ENCODE results near the gene DFFB.
A peak's percentile ranks its signal among the peaks of the same experiment; 100 is the strongest.
"Not testable (repeated sequence)": the region's sequence is repeated elsewhere in the genome, so short reads cannot be mapped to it uniquely, and the experiment has no call there.

Gene DFFB

GRCh38 chr1:3856923-3857790 is at the start of gene DFFB, which contains the start of gene CEP104:
DFFB (plus strand) TSS chr1:3857476; CDS start chr1:3857604, 128 bp downstream.
CEP104 (minus strand) TSS chr1:3857211; CDS start chr1:3852407, 4,804 bp downstream.
- H3K9me3 Mint-ChIP-seq: no peaks in the 10 kb centered on the region
- H3K27me3 Mint-ChIP-seq: no peaks in the 10 kb centered on the region
- H3K27ac Mint-ChIP-seq: peak within 1 kb of the TSS; percentile 91
- H3K4me3 Mint-ChIP-seq: peak within 1 kb of the TSS; percentile 96
- H3K36me3 Mint-ChIP-seq (ENCODE audit: low read depth): no peaks in the 10 kb centered on the region
- peaks cover 26% of the 10 kb centered on the region for H3K4me1 Mint-ChIP-seq (ENCODE audit: low read depth)

GRCh38 chr1:3807769-3808168 is 49.5 kb upstream of the DFFB start:
- no peak overlapping the region for H3K4me3 Mint-ChIP-seq
- H3K27me3 Mint-ChIP-seq: peaks cover 17% of the 10 kb centered on the region
- H3K27ac Mint-ChIP-seq: no peak overlapping the region
- no peaks in the 10 kb centered on the region for H3K36me3 Mint-ChIP-seq (ENCODE audit: low read depth)
- H3K9me3 Mint-ChIP-seq: no peaks in the 10 kb centered on the region
- H3K4me1 Mint-ChIP-seq (ENCODE audit: low read depth): peaks cover 5% of the 10 kb centered on the region

GRCh38 chr1:3809680-3810079 is 47.6 kb upstream of the DFFB start:
- Mint-ChIP-seq H3K27ac (no peak overlapping the region), H3K4me3 (no peak overlapping the region), H3K36me3 (ENCODE audit: low read depth) (no peaks in the 10 kb centered on the region), H3K4me1 (ENCODE audit: low read depth) (peaks cover 5% of the 10 kb centered on the region), H3K27me3 (peaks cover 4% of the 10 kb centered on the region), H3K9me3 (no peaks in the 10 kb centered on the region)

GRCh38 chr1:3810149-3810761 is 47.0 kb upstream of the DFFB start:
- H3K27ac Mint-ChIP-seq, H3K27me3 Mint-ChIP-seq, H3K4me3 Mint-ChIP-seq: not testable (repeated sequence)

GRCh38 chr1:3811595-3811911 is 45.7 kb upstream of the DFFB start:
- Mint-ChIP-seq H3K9me3 (no peaks in the 10 kb centered on the region), H3K4me1 (ENCODE audit: low read depth) (peaks cover 5% of the 10 kb centered on the region), H3K27ac (no peak overlapping the region), H3K4me3 (no peak overlapping the region), H3K27me3 (no peaks in the 10 kb centered on the region), H3K36me3 (ENCODE audit: low read depth) (peaks cover 5% of the 10 kb centered on the region)

More at GRCh38 chr1:3810149-3810761, 47.0 kb upstream of the DFFB start:
- H3K4me1 Mint-ChIP-seq (ENCODE audit: low read depth); H3K36me3 Mint-ChIP-seq (ENCODE audit: low read depth); H3K9me3 Mint-ChIP-seq: not testable (repeated sequence)

GRCh38 chr1:3814065-3814464 is 43.2 kb upstream of the DFFB start:
- H3K36me3 Mint-ChIP-seq (ENCODE audit: low read depth): peaks cover 12% of the 10 kb centered on the region
- H3K4me3 Mint-ChIP-seq: no peak overlapping the region
- H3K4me1 Mint-ChIP-seq (ENCODE audit: low read depth): peaks cover 5% of the 10 kb centered on the region
- H3K27ac Mint-ChIP-seq: no peak overlapping the region
- no peaks in the 10 kb centered on the region for H3K9me3 Mint-ChIP-seq
- no peaks in the 10 kb centered on the region for H3K27me3 Mint-ChIP-seq

GRCh38 chr1:3814771-3815561 is 42.3 kb upstream of the DFFB start:
- Mint-ChIP-seq H3K4me3 (no peak overlapping the region), H3K4me1 (ENCODE audit: low read depth) (peaks cover 5% of the 10 kb centered on the region), H3K27ac (no peak overlapping the region), H3K27me3 (no peaks in the 10 kb centered on the region), H3K9me3 (no peaks in the 10 kb centered on the region), H3K36me3 (ENCODE audit: low read depth) (peaks cover 17% of the 10 kb centered on the region)

- H3K4me1 Mint-ChIP-seq (ENCODE audit: low read depth): peaks cover 3% of the 10 kb centered on the region
- H3K4me3 Mint-ChIP-seq: no peak overlapping the region
- no peak overlapping the region for H3K27ac Mint-ChIP-seq
- H3K9me3 Mint-ChIP-seq: no peaks in the 10 kb centered on the region
- H3K36me3 Mint-ChIP-seq (ENCODE audit: low read depth): peaks cover 28% of the 10 kb centered on the region
- H3K27me3 Mint-ChIP-seq: no peaks in the 10 kb centered on the region
These were observed 40.7 kb upstream of the DFFB start for GRCh38 chr1:3816331-3817137.

- peaks cover 35% of the 10 kb centered on the region for H3K36me3 Mint-ChIP-seq (ENCODE audit: low read depth)
- no peak overlapping the region for H3K27ac Mint-ChIP-seq
- H3K4me1 Mint-ChIP-seq (ENCODE audit: low read depth): no peaks in the 10 kb centered on the region
- no peak overlapping the region for H3K4me3 Mint-ChIP-seq
- no peaks in the 10 kb centered on the region for H3K9me3 Mint-ChIP-seq
- no peaks in the 10 kb centered on the region for H3K27me3 Mint-ChIP-seq
These were observed 40.0 kb upstream of the DFFB start for GRCh38 chr1:3817138-3817740.

- Mint-ChIP-seq H3K27ac (no peak overlapping the region), H3K36me3 (ENCODE audit: low read depth) (peaks cover 41% of the 10 kb centered on the region), H3K4me1 (ENCODE audit: low read depth) (no peaks in the 10 kb centered on the region), H3K9me3 (no peaks in the 10 kb centered on the region), H3K4me3 (no peak overlapping the region), H3K27me3 (no peaks in the 10 kb centered on the region)
These were observed 39.3 kb upstream of the DFFB start for GRCh38 chr1:3817821-3818597.

- Mint-ChIP-seq H3K9me3 (no peaks in the 10 kb centered on the region), H3K4me1 (ENCODE audit: low read depth) (no peaks in the 10 kb centered on the region), H3K4me3 (no peak overlapping the region), H3K27me3 (no peaks in the 10 kb centered on the region), H3K27ac (no peak overlapping the region), H3K36me3 (ENCODE audit: low read depth) (peaks cover 44% of the 10 kb centered on the region)
These were observed 37.5 kb upstream of the DFFB start for GRCh38 chr1:3819771-3820200.

- Mint-ChIP-seq H3K4me3 (no peak overlapping the region), H3K4me1 (ENCODE audit: low read depth) (no peaks in the 10 kb centered on the region), H3K36me3 (ENCODE audit: low read depth) (peaks cover 41% of the 10 kb centered on the region), H3K27ac (no peak overlapping the region), H3K9me3 (no peaks in the 10 kb centered on the region), H3K27me3 (no peaks in the 10 kb centered on the region)
These were observed 37.0 kb upstream of the DFFB start for GRCh38 chr1:3820316-3820715.

GRCh38 chr1:3821004-3821403 is 36.3 kb upstream of the DFFB start:
- H3K27me3 Mint-ChIP-seq: no peaks in the 10 kb centered on the region
- no peaks in the 10 kb centered on the region for H3K4me1 Mint-ChIP-seq (ENCODE audit: low read depth)
- H3K9me3 Mint-ChIP-seq: no peaks in the 10 kb centered on the region
- peaks cover 41% of the 10 kb centered on the region for H3K36me3 Mint-ChIP-seq (ENCODE audit: low read depth)
- no peak overlapping the region for H3K4me3 Mint-ChIP-seq
- H3K27ac Mint-ChIP-seq: no peak overlapping the region

All from stimulated activated naive CD8-positive, alpha-beta T cell treated with anti-CD3 and anti-CD28 coated beads, Interleukin-15, Interleukin-2, amounts not matched to agents 100 ng/mL and 50 ng/mL, for 24 hours (primary cell).